HepG2 (cell line): Measurements from ENCODE around the gene CACNA1I. TPM values are rescaled to one million over a fixed set of nuclear protein-coding genes. Genes with fewer than 3 reads are reported as not detected.

Experiments used
- ADNP ChIP-seq: sonication (generic); formaldehyde crosslinking; IDR thresholded peaks from 2 replicates; pipeline ENCODE4 v1.4.0; 2020; ENCODE audit warnings: missing genetic modification reagents
- ARID4A ChIP-seq: sonication (generic); formaldehyde crosslinking; IDR thresholded peaks from 2 replicates; pipeline ENCODE4 v1.5.0; 2020; ENCODE audit warnings: mild to moderate bottlenecking, missing genetic modification reagents, borderline replicate concordance
- ERF ChIP-seq: IDR thresholded peaks from 2 replicates; pipeline ENCODE4 v1.6.1; 2018; ENCODE audit warnings: missing biosample characterization, missing genetic modification reagents
- GABPB1 ChIP-seq: IDR thresholded peaks from 2 replicates; pipeline ENCODE4 v1.6.1; 2016; ENCODE audit warnings: mild to moderate bottlenecking, missing genetic modification reagents, moderate library complexity, missing compliant biosample characterization
- GPBP1L1 ChIP-seq: sonication (generic); formaldehyde crosslinking; IDR thresholded peaks from 2 replicates; pipeline ENCODE4 v1.5.0; 2020; ENCODE audit warnings: mild to moderate bottlenecking, missing genetic modification reagents
- MAZ ChIP-seq, 2 experiments: sonication (generic) in 1 of 2; formaldehyde crosslinking in 1 of 2; IDR thresholded peaks; 2 replicates each; pipeline versions ENCODE4 v1.5.0 to v1.6.1; 2012 to 2020; ENCODE audit warnings: low read depth in 2 of 2, mild to moderate bottlenecking in 2 of 2, borderline replicate concordance in 1 of 2, improper control_type of control experiment in 1 of 2, low read length in 1 of 2, missing genetic modification reagents in 1 of 2, moderate library complexity in 1 of 2
- MBNL3 ChIP-seq: fragments of 250-450 bp; sonication (Bioruptor Pico); conservative IDR thresholded peaks from 2 replicates; pipeline ENCODE4 v1.8.0; 2022; ENCODE audit warnings: mild to moderate bottlenecking, inconsistent platforms
- MXD4 ChIP-seq: IDR thresholded peaks from 2 replicates; pipeline ENCODE4 v1.6.1; 2016; ENCODE audit warnings: mild to moderate bottlenecking, missing biosample characterization, missing genetic modification reagents
- PATZ1 ChIP-seq: sonication (generic); formaldehyde crosslinking; IDR thresholded peaks from 2 replicates; pipeline ENCODE4 v1.4.0; 2020; ENCODE audit warnings: missing genetic modification reagents
- TBL1XR1 ChIP-seq: fragments of 150-350 bp; IDR thresholded peaks from 2 replicates; pipeline ENCODE4 v1.6.1; 2014; ENCODE audit warnings: borderline replicate concordance, low read length; ENCODE audit not compliant: partially characterized antibody
- TCF7L2 ChIP-seq: IDR thresholded peaks from 2 replicates; pipeline ENCODE4 v1.6.1; 2011; ENCODE audit warnings: mild to moderate bottlenecking, low read depth, low read length, moderate library complexity
- TSC22D2 ChIP-seq: sonication (generic); formaldehyde crosslinking; IDR thresholded peaks from 2 replicates; pipeline ENCODE4 v1.5.1; 2020; ENCODE audit warnings: missing genetic modification reagents, mild to moderate bottlenecking, borderline replicate concordance
- ZMAT3 ChIP-seq: sonication (generic); formaldehyde crosslinking; conservative IDR thresholded peaks from 2 replicates; pipeline ENCODE4 v1.7.0; 2021; ENCODE audit warnings: missing genetic modification reagents
- ZNF138 ChIP-seq: sonication (generic); formaldehyde crosslinking; IDR thresholded peaks from 2 replicates; pipeline ENCODE4 v1.5.0; 2020; ENCODE audit warnings: mild to moderate bottlenecking, low read depth, missing genetic modification reagents
- ZNF501 ChIP-seq: sonication (generic); formaldehyde crosslinking; IDR thresholded peaks from 2 replicates; pipeline ENCODE4 v1.5.1; 2020; ENCODE audit warnings: mild to moderate bottlenecking, moderate library complexity, missing genetic modification reagents
- ZNF543 ChIP-seq: sonication (generic); formaldehyde crosslinking; IDR thresholded peaks from 2 replicates; pipeline ENCODE4 v1.4.0; 2020; ENCODE audit warnings: mild to moderate bottlenecking, missing genetic modification reagents
- ZNF567 ChIP-seq: sonication (generic); formaldehyde crosslinking; IDR thresholded peaks from 2 replicates; pipeline ENCODE4 v1.8.1; 2023; ENCODE audit warnings: mild to moderate bottlenecking, missing genetic modification reagents, borderline replicate concordance
- ZNF652 ChIP-seq: IDR thresholded peaks from 2 replicates; pipeline ENCODE4 v1.6.1; 2016; ENCODE audit warnings: low read depth, borderline replicate concordance
- ZNF781 ChIP-seq: sonication (generic); formaldehyde crosslinking; IDR thresholded peaks from 2 replicates; pipeline ENCODE4 v1.5.1; 2020; ENCODE audit warnings: borderline replicate concordance, mild to moderate bottlenecking, missing genetic modification reagents; ENCODE audit errors: not compliant biosample characterization
- polyA plus RNA-seq, 8 experiments: library from polyadenylated mRNA; depleted of rRNA in 3 of 8; stranded (reverse) in 7 of 8; unstranded in 1 of 8; fragments of >200 nt; fragmentation: Illumina TruSeq in 4 of 8; extraction: Trizol in 4 of 8; gene quantifications; 2 replicates each; pipeline versions ENCODE4 v1.2.1 to v1.2.3, GENCODE V29; 2011 to 2016; ENCODE audit warnings: low read depth in 4 of 8, missing spikeins in 1 of 8, mixed read lengths in 1 of 8; ENCODE audit not compliant: insufficient read depth in 1 of 8
- total RNA-seq, 5 experiments: library from RNA; depleted of rRNA; stranded (reverse); fragments of >200 nt; fragmentation: Illumina TruSeq; extraction: Trizol; gene quantifications; 2 replicates each; pipeline ENCODE4 v1.2.3, GENCODE V29; 2016; ENCODE audit warnings: low read depth in 1 of 5

CACNA1I gene
- total and polyA plus RNA-seq, 2 of the 13 experiments (the other 11 are each of a cell fraction or from before 2014, with no cell fraction given) = not detected

- TF ChIP-seq ZNF138 (CRISPR knock-in tag) (no peak), GPBP1L1 (CRISPR knock-in tag) (no peak), ARID4A (CRISPR knock-in tag) (peak; percentile 79; the same call in 1 of the 2 replicates), ZMAT3 (CRISPR knock-in tag) (peak; percentile 86; the same call in 1 of the 2 replicates), MBNL3 (no peak), ZNF543 (0 out of 2 replicates have a peak, but pooled peaks have one; percentile 54), GABPB1 (CRISPR knock-in tag) (peak; percentile 90), ERF (CRISPR knock-in tag) (peak; percentile 93), ZNF652 (CRISPR knock-in tag) (no peak), TBL1XR1 (peak; percentile 81), MAZ (IDR thresholded peaks at IDR 0.05; ENCODE audit: borderline replicate concordance, low read depth, low read length) (peak; percentile 32; the same call in 1 of the 2 replicates), MAZ (CRISPR knock-in tag; IDR thresholded peaks at IDR 0.05; ENCODE audit: low read depth) (0 out of 2 replicates have a peak, but pooled peaks have one; percentile 24), MXD4 (CRISPR knock-in tag) (0 out of 2 replicates have a peak, but pooled peaks have one; percentile 37), ZNF567 (CRISPR knock-in tag) (peak; percentile 80; the same call in 1 of the 2 replicates), ZNF781 (CRISPR knock-in tag) (no peak), TCF7L2 (no peak), ADNP (CRISPR knock-in tag) (no peak; the same call in 1 of the 2 replicates), ZNF501 (CRISPR knock-in tag) (peak; percentile 78), PATZ1 (CRISPR knock-in tag) (peak; percentile 63; the same call in 1 of the 2 replicates), TSC22D2 (peak; percentile 59; the same call in 1 of the 2 replicates)
These were observed 41.7 kb upstream of the CACNA1I start (continued) for GRCh38 chr22:39528681-39529486.
